Amygdala (tissue), 56 donors: ENCODE data around the gene KAZN.
A peak's percentile ranks its signal among the peaks of the same experiment; 100 is the strongest.

Experiments
- DNase-seq, 56 donors: peaks; one replicate each; lab custom pipeline; 2025; lab: John Stamatoyannopoulos, UW

Gene KAZN

GRCh38 chr1:15083578-15083977, 485.1 kb downstream of the KAZN start:
- no peak for DNase-seq

GRCh38 chr1:15088281-15088971, 489.9 kb downstream of the KAZN start:
- DNase-seq, result peak in 3 of 56 donors; percentile 6 to 58 (median 8)

GRCh38 chr1:15089258-15089992, 490.9 kb downstream of the KAZN start:
- DNase-seq, result no peak

GRCh38 chr1:15090373-15090772, 491.9 kb downstream of the KAZN start:
- DNase-seq, result no peak

GRCh38 chr1:15094056-15094455, 495.6 kb downstream of the KAZN start:
- DNase-seq, result no peak

- no peak for DNase-seq
Measured at GRCh38 chr1:15094719-15095495, 496.4 kb downstream of the KAZN start.

GRCh38 chr1:15095496-15095875, 497.0 kb downstream of the KAZN start:
- DNase-seq, result no peak

GRCh38 chr1:15096293-15096692, 497.8 kb downstream of the KAZN start:
- DNase-seq, result no peak

- no peak for DNase-seq
Measured at GRCh38 chr1:15098176-15099125, 500.0 kb downstream of the KAZN start.

- DNase-seq, result no peak
Measured at GRCh38 chr1:15099441-15100120, 501.1 kb downstream of the KAZN start.

GRCh38 chr1:15100121-15100879, 501.8 kb downstream of the KAZN start:
- peak in 28 of 56 donors; percentile 3 to 54 (median 18) for DNase-seq

GRCh38 chr1:15100880-15101760, 502.6 kb downstream of the KAZN start:
- no peak for DNase-seq

- no peak for DNase-seq
Measured at GRCh38 chr1:15101801-15102200, 503.3 kb downstream of the KAZN start.

- DNase-seq, result no peak
Measured at GRCh38 chr1:15102646-15103045, 504.2 kb downstream of the KAZN start.

GRCh38 chr1:15103211-15103610, 504.7 kb downstream of the KAZN start:
- DNase-seq, result no peak

GRCh38 chr1:15103906-15104305, 505.4 kb downstream of the KAZN start:
- DNase-seq, result no peak

GRCh38 chr1:15104768-15105167, 506.3 kb downstream of the KAZN start:
- DNase-seq, result no peak

- DNase-seq, result no peak
Measured at GRCh38 chr1:15106608-15107007, 508.1 kb downstream of the KAZN start.
